ENCODE results near the gene SIRT6.

DNA sequence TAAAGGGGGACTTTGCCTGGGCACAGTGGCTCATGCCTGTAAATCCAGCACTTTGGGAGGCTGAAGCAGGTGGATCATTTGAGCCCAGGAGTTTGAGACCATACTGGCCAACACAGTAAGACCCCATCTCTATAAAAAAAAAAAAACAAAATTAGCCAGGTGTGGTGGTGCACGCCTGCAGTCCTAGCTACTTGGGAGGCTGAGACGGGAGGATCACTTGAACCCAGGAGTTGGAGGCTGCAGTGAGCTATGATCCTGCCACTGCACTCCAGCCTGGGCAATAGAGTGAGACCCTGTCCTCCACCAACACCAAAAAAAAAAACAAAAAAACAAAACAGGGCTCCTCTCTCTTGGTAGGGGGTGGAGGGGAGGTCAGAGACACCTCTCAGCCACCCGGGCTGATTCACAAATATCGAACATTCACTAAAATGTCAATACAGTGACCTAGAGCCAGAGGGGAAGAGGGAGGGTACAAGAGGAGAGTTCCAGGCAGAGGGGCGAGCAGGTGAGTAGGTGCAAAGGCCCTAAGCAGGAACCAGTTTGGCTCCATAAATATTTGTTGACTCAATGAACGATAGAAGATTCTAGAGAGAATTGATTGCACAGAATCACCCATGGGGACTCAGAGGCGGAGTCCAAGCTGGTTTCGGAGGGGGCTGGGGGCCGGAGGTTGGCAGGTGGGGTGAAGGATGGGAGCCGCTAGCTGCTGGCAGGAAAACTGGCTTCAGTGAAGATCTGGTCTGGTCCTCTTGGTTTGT is 29.9 kb downstream of the SIRT6 start:
- TF ChIP-seq, protein P1, sequence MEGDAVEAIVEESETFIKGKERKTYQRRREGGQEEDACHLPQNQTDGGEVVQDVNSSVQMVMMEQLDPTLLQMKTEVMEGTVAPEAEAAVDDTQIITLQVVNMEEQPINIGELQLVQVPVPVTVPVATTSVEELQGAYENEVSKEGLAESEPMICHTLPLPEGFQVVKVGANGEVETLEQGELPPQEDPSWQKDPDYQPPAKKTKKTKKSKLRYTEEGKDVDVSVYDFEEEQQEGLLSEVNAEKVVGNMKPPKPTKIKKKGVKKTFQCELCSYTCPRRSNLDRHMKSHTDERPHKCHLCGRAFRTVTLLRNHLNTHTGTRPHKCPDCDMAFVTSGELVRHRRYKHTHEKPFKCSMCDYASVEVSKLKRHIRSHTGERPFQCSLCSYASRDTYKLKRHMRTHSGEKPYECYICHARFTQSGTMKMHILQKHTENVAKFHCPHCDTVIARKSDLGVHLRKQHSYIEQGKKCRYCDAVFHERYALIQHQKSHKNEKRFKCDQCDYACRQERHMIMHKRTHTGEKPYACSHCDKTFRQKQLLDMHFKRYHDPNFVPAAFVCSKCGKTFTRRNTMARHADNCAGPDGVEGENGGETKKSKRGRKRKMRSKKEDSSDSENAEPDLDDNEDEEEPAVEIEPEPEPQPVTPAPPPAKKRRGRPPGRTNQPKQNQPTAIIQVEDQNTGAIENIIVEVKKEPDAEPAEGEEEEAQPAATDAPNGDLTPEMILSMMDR (IDR thresholded peaks at IDR 0.05): no peak
- TF ChIP-seq POLR2A (IDR thresholded peaks at IDR 0.05) (no peak), EP300 (IDR thresholded peaks at IDR 0.05) (no peak)

Measured in gastroesophageal sphincter (tissue), 3 donors.